Hepatocyte (in vitro differentiated cells): ENCODE results near the gene SLC44A1. TPM values are rescaled to one million over a fixed set of nuclear protein-coding genes. Genes with fewer than 3 reads are reported as not detected.

Experiments
- DNase-seq: peaks from one replicate; pipeline ENCODE4 v3.0.0-alpha.2; 2016; ENCODE audit warnings: low spot score
- H2AFZ ChIP-seq: fragments of 200-600 bp; sonication (generic); 2 replicates; pipeline ENCODE4 v1.6.0; 2016; ENCODE audit warnings: antibody characterized with exemption, mild to moderate bottlenecking
- H3K27ac ChIP-seq: fragments of 200-600 bp; sonication (generic); 2 replicates; pipeline ENCODE4 v1.5.1; 2016; ENCODE audit warnings: mild to moderate bottlenecking
- H3K27me3 ChIP-seq: fragments of 200-600 bp; sonication (generic); 2 replicates; pipeline ENCODE4 v1.6.1; 2016
- H3K36me3 ChIP-seq: fragments of 200-600 bp; sonication (generic); replicated peaks from 2 replicates; pipeline ENCODE4 v1.5.1; 2016; ENCODE audit warnings: low read depth; ENCODE audit not compliant: insufficient read depth
- H3K4me1 ChIP-seq: fragments of 200-600 bp; sonication (generic); 2 replicates; pipeline ENCODE4 v1.5.1; 2016; ENCODE audit warnings: mild to moderate bottlenecking, moderate library complexity; ENCODE audit not compliant: insufficient read depth
- H3K4me2 ChIP-seq: fragments of 200-600 bp; sonication (generic); 2 replicates; pipeline ENCODE4 v1.6.0; 2016
- H3K4me3 ChIP-seq: fragments of 200-600 bp; sonication (generic); 2 replicates; pipeline ENCODE4 v1.5.1; 2016; ENCODE audit warnings: mild to moderate bottlenecking
- H3K79me2 ChIP-seq: fragments of 200-600 bp; sonication (generic); 2 replicates; pipeline ENCODE4 v1.6.0; 2017; ENCODE audit warnings: mild to moderate bottlenecking
- H3K9me2 ChIP-seq: fragments of 200-600 bp; sonication (generic); replicated peaks from 2 replicates; pipeline ENCODE4 v1.6.0; 2017; ENCODE audit warnings: mild to moderate bottlenecking; ENCODE audit not compliant: insufficient read depth
- H3K9me3 ChIP-seq: fragments of 200-600 bp; sonication (generic); 2 replicates; pipeline ENCODE4 v1.5.1; 2016; ENCODE audit warnings: low read depth, mild to moderate bottlenecking
- H4K20me1 ChIP-seq: fragments of 200-600 bp; sonication (generic); 2 replicates; pipeline ENCODE4 v1.6.0; 2016; ENCODE audit warnings: mild to moderate bottlenecking; ENCODE audit not compliant: insufficient read depth, poor library complexity, severe bottlenecking
- CTCF ChIP-seq: fragments of 200-600 bp; sonication (generic); IDR thresholded peaks from 2 replicates; pipeline ENCODE4 v1.5.1; 2016; ENCODE audit warnings: antibody characterized with exemption, mild to moderate bottlenecking; ENCODE audit not compliant: poor library complexity
- EZH2 ChIP-seq: fragments of 200-600 bp; sonication (generic); IDR thresholded peaks from 2 replicates; pipeline ENCODE4 v1.6.1; 2016; ENCODE audit warnings: antibody characterized with exemption, mild to moderate bottlenecking, borderline replicate concordance
- EZH2phosphoT487 ChIP-seq: fragments of 200-600 bp; sonication (generic); IDR thresholded peaks from one replicate; pipeline ENCODE4 v1.6.1; 2018; ENCODE audit warnings: antibody characterized with exemption, mild to moderate bottlenecking, low read depth, moderate library complexity; ENCODE audit not compliant: unreplicated experiment, severe bottlenecking
- WGBS: methylation state at CpG from one replicate; pipeline ENCODE4 v1.1.6; 2016; ENCODE audit warnings: low lambda C conversion rate; ENCODE audit errors: missing lambda C conversion rate; 5-methylcytosine and 5-hydroxymethylcytosine counted together
- polyA plus RNA-seq: library from polyadenylated mRNA; unstranded; fragments of >200 nt; fragmentation: Nextera tagmentation; extraction: Ambion mirVana; gene quantifications from 2 replicates; pipeline ENCODE4 v1.2.1, GENCODE V29; 2016
- total RNA-seq: library from RNA; depleted of rRNA; stranded (reverse); fragments of >200 nt; gene quantifications from 2 replicates; pipeline ENCODE4 v1.2.3, GENCODE V29; 2014

SLC44A1 gene
- total and polyA plus RNA-seq, 2 experiments from 2014 or later: 31.3 to 64.9 TPM

- Histone ChIP-seq H3K36me3 (no peaks in the 10 kb centered on the region), H4K20me1 (no peaks in the 10 kb centered on the region), H3K9me2 (no peaks in the 10 kb centered on the region), H2AFZ (no peak overlapping the region), H3K4me2 (no peak overlapping the region), H3K9me3 (no peaks in the 10 kb centered on the region), H3K4me1 (no peaks in the 10 kb centered on the region), H3K4me3 (no peak overlapping the region), H3K79me2 (no peaks in the 10 kb centered on the region), H3K27ac (no peak overlapping the region), H3K27me3 (no peaks in the 10 kb centered on the region)
- TF ChIP-seq EZH2 (no peak), EZH2phosphoT487 (no peak), CTCF (no peak)
- 75% methylated on average over 3 of the region's 3 CpGs for WGBS
- DNase-seq: no peak
These were observed 152.4 kb downstream of the SLC44A1 start for GRCh38 chr9:105396901-105397300.

GRCh38 chr9:105399117-105399516 is 154.7 kb downstream of the SLC44A1 start:
- Histone ChIP-seq H3K79me2 (no peaks in the 10 kb centered on the region), H3K9me2 (no peaks in the 10 kb centered on the region), H3K9me3 (no peaks in the 10 kb centered on the region), H3K36me3 (no peaks in the 10 kb centered on the region), H3K4me2 (no peak overlapping the region), H3K27me3 (no peaks in the 10 kb centered on the region), H3K27ac (no peak overlapping the region), H3K4me3 (no peak overlapping the region), H2AFZ (no peak overlapping the region), H4K20me1 (no peaks in the 10 kb centered on the region), H3K4me1 (no peaks in the 10 kb centered on the region)
- no peak for TF ChIP-seq CTCF
- no peak for TF ChIP-seq EZH2
- TF ChIP-seq EZH2phosphoT487: no peak
- whole genome bisulfite sequencing: 64% methylated on average over 2 of the region's 2 CpGs
- DNase-seq: no peak

GRCh38 chr9:105401651-105402050 is 157.2 kb downstream of the SLC44A1 start:
- no peak for DNase-seq
- TF ChIP-seq EZH2: no peak
- TF ChIP-seq EZH2phosphoT487: no peak
- peak; percentile 34 for TF ChIP-seq CTCF
- Histone ChIP-seq H3K9me3 (no peaks in the 10 kb centered on the region), H3K4me3 (no peak overlapping the region), H3K27ac (no peak overlapping the region), H2AFZ (no peak overlapping the region), H3K79me2 (no peaks in the 10 kb centered on the region), H3K9me2 (no peaks in the 10 kb centered on the region), H3K4me2 (no peak overlapping the region), H4K20me1 (no peaks in the 10 kb centered on the region), H3K4me1 (no peaks in the 10 kb centered on the region), H3K27me3 (no peaks in the 10 kb centered on the region), H3K36me3 (no peaks in the 10 kb centered on the region)
- WGBS: 55% methylated on average over 3 of the region's 3 CpGs
